Esophagus squamous epithelium (tissue), 5 donors: ENCODE data around the gene C1orf21. TPM values are rescaled to one million over a fixed set of nuclear protein-coding genes. Genes with fewer than 3 reads are reported as not detected.

Experiments used
- DNase-seq: peaks from one replicate; lab custom pipeline; 2025; lab: John Stamatoyannopoulos, UW
- H3K27ac ChIP-seq, 4 donors: fragments of 200-600 bp; sonication (generic); one replicate each; pipeline ENCODE4 v1.5.1; 2016 to 2019; ENCODE audit warnings: mild to moderate bottlenecking in 1 of 4
- H3K27me3 ChIP-seq, 4 donors: fragments of 200-600 bp; sonication (generic); 1 replicate in 3 of 4; 2 replicates in 1 of 4; pipeline versions ENCODE4 v1.5.1 to v1.6.0; 2017 to 2021; ENCODE audit warnings: antibody characterized with exemption in 1 of 4
- H3K36me3 ChIP-seq, 3 donors: fragments of 200-600 bp; sonication (generic); one replicate each; pipeline ENCODE4 v1.5.1; 2016 to 2019
- H3K4me1 ChIP-seq, 3 donors: fragments of 200-600 bp; sonication (generic); one replicate each; pipeline ENCODE4 v1.5.1; 2017 to 2019
- H3K4me3 ChIP-seq, 4 donors: fragments of 200-600 bp; sonication (generic); 1 replicate in 3 of 4; 2 replicates in 1 of 4; pipeline ENCODE4 v1.5.1; 2016 to 2019; ENCODE audit warnings: mild to moderate bottlenecking in 2 of 4, moderate library complexity in 1 of 4
- H3K9me3 ChIP-seq, 3 donors: fragments of 200-600 bp; sonication (generic); one replicate each; pipeline ENCODE4 v1.5.1; 2016 to 2019
- POLR2A ChIP-seq, 4 donors: fragments of 450-650 bp; IDR thresholded peaks; one replicate each; pipeline ENCODE4 v1.6.1; 2017; ENCODE audit warnings: antibody characterized with exemption in 4 of 4, mild to moderate bottlenecking in 4 of 4, moderate library complexity in 3 of 4
- WGBS, 2 donors: methylation state at CpG; one replicate each; pipeline ENCODE4 v1.1.5; 2018; 5-methylcytosine and 5-hydroxymethylcytosine counted together
- intact Hi-C: fragments of 100-400 bp; cut with DNase I; formaldehyde crosslinking; loops from one replicate; pipeline ENCODE4 v1.15.0; 2022
- total RNA-seq, 4 donors: library from RNA; depleted of rRNA; stranded (reverse); fragments of >200 nt; gene quantifications; one replicate each; pipeline ENCODE4 v1.1.0, GENCODE V29; 2016
- TF ChIP-seq, protein P1 (sequence below), 6 experiments: fragments of 450-650 bp in 4 of 6; fragments of 200-600 bp in 2 of 6; sonication (generic) in 2 of 6; IDR thresholded peaks; one replicate each; pipeline ENCODE4 v1.5.1; 2016 to 2019; ENCODE audit warnings: antibody characterized with exemption in 6 of 6, mild to moderate bottlenecking in 4 of 6, moderate library complexity in 4 of 6
- donor health status: DM: yes; HTN: yes; CAD: no.

The C1orf21 gene
- total RNA-seq, 4 donors from 2014 or later, result 14.6 to 55.7 (median 36.2) TPM

DNA sequence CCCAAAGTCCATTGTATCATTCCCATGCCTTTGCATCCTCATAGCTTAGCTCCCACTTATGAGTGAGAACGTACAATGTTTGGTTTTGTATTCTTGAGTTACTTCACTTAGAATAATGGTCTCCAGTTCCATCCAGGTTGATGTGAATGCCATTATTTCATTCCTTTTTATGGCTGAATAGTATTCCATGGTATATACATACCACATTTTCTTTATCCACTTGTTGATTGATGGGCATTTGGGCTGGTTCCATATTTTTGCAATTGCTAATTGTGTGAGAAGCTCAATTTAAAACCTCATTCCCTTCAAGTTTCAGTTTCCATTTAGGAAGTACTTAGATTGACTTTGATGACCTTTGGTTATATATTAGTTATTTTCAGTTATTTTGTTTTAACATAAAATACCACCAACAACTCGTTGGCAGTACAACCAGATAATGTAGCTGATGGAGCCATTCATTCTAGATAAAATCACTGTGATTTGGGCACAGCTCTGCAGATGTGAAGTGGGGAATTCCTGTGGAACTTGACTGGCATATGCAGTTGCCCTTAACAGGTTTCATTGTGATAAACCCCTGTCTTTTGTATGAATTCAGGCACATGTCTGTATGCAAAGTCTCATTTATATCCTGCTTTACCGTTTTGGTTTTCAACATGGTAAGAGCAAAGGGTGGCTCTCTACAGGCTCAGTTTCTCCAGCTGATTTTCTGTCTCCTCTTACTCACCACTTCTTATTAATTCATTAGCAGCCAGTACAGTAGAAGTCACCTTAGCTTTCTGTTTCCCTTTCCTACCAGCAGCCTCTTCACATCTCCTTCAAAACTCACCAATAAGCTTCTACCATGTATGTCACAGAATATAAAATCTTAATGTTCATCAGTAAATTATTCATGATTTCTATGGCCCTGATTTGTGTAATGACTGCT lies 170.9 kb downstream of the C1orf21 start:
- H3K36me3 ChIP-seq, result no peaks in the 10 kb centered on the region
- TF ChIP-seq POLR2A (IDR thresholded peaks at IDR 0.05), result no peak
- TF ChIP-seq, protein P1, sequence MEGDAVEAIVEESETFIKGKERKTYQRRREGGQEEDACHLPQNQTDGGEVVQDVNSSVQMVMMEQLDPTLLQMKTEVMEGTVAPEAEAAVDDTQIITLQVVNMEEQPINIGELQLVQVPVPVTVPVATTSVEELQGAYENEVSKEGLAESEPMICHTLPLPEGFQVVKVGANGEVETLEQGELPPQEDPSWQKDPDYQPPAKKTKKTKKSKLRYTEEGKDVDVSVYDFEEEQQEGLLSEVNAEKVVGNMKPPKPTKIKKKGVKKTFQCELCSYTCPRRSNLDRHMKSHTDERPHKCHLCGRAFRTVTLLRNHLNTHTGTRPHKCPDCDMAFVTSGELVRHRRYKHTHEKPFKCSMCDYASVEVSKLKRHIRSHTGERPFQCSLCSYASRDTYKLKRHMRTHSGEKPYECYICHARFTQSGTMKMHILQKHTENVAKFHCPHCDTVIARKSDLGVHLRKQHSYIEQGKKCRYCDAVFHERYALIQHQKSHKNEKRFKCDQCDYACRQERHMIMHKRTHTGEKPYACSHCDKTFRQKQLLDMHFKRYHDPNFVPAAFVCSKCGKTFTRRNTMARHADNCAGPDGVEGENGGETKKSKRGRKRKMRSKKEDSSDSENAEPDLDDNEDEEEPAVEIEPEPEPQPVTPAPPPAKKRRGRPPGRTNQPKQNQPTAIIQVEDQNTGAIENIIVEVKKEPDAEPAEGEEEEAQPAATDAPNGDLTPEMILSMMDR (IDR thresholded peaks at IDR 0.05), result no peak
- H3K27me3 ChIP-seq, result no peaks in the 10 kb centered on the region
- no peak for DNase-seq
- peak overlapping the region in 1 of 4 donors; percentile 84 for H3K27ac ChIP-seq
- intact Hi-C loops, result no loop called here
- 58 to 61% methylated on average over 3 of the region's 3 CpGs for WGBS, 2 donors
- peaks cover 16 to 64% (median 17%) of the 10 kb centered on the region in 3 donors for H3K4me1 ChIP-seq
- no peak overlapping the region for H3K4me3 ChIP-seq
- no peaks in the 10 kb centered on the region for H3K9me3 ChIP-seq

DNA sequence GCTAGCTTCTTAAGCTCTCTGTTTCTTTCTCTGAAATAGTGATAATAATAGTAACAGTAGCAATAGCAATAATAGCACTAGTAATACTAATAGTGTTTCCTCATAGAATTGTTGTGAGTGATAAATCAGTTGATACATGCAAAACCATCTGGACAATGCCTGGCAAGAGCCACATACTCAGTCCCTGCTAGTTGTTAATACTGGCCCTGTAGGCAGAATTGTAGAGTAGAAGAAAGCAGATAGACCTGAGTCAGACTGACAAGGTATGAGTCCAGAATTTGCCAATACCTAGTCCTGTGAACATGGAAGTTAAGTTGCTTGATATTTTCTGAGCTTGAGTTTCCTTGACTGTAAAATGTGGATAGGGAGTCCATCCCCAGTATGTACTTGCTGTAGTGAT lies 171.9 kb downstream of the C1orf21 start:
- Histone ChIP-seq H3K4me1 (peaks cover 16 to 72% (median 17%) of the 10 kb centered on the region in 3 donors), H3K27me3 (no peaks in the 10 kb centered on the region), H3K4me3 (no peak overlapping the region), H3K27ac (peak overlapping the region in 2 of 4 donors; percentile 18 to 23), H3K36me3 (no peaks in the 10 kb centered on the region), H3K9me3 (no peaks in the 10 kb centered on the region)
- TF ChIP-seq POLR2A (IDR thresholded peaks at IDR 0.05), result no peak
- TF ChIP-seq, protein P1 (IDR thresholded peaks at IDR 0.05), result no peak
- intact Hi-C loops, result no loop called here
- DNase-seq, result no peak

DNA sequence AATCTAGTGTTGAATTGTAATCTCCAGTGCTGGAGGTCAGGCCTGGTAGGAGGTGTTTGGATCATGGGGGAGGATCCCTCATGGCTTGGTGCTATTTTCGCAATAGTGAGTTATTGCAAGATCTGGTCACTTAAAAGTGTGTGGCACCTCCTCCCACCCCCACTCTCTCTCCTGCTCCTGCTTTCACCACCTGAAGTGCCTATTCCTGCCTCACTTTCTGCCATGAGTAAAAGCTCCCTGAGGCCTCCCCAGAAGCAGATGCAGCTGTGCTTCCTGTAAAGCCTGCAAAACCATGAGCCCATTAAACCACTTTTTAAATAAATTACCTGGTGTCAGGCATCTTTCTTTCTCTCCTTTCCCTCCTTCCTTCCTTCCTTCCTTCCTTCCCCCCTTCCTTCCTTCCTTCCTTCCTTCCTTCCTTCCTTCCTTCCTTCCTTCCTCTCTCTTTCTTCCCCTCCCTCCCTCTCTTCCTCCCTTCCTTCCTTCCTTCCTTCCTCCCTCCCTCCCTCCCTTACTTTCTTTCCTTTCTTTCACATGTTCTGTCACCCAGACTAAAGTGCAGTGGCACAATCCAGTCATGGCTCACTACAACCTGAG lies 172.4 kb downstream of the C1orf21 start:
- 100% methylated on average over 1 of the region's 1 CpG for WGBS, 2 donors
- Histone ChIP-seq H3K36me3 (no peaks in the 10 kb centered on the region), H3K27ac (peak overlapping the region in 1 of 4 donors; percentile 23), H3K9me3 (no peaks in the 10 kb centered on the region), H3K4me3 (no peak overlapping the region), H3K4me1 (peaks cover 16 to 72% (median 17%) of the 10 kb centered on the region in 3 donors), H3K27me3 (no peaks in the 10 kb centered on the region)
- no peak for DNase-seq
- no peak for TF ChIP-seq POLR2A (IDR thresholded peaks at IDR 0.05)
- TF ChIP-seq, protein P1 (IDR thresholded peaks at IDR 0.05), result no peak
- intact Hi-C loops, result no loop called here

DNA sequence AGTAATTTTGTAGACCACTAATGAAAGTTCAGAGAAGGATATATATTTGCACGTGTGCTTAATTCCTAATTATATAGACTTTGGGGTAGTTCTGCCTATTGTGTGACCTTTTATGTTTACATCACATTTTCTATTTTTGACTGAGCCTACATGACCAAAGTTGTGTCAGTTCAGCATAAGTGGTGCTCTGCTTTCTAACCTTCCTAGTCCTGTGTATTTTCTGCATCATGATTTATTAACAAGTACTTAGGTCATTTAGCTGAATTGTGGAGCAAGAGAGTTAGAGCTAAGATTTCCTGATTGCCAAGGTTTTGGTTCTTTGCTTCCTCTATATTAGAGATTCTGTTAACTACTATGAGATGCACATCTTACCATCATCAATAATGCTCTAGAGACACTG lies 176.0 kb downstream of the C1orf21 start:
- H3K27me3 ChIP-seq, result no peaks in the 10 kb centered on the region
- TF ChIP-seq, protein P1 (IDR thresholded peaks at IDR 0.05), result no peak
- no peak for TF ChIP-seq POLR2A (IDR thresholded peaks at IDR 0.05)
- H3K36me3 ChIP-seq, result peaks cover 0 to 14% (median 0%) of the 10 kb centered on the region in 3 donors
- H3K27ac ChIP-seq, result peak overlapping the region in 3 of 4 donors; percentile 44 to 72 (median 64)
- 53 to 68% methylated on average over 1 of the region's 1 CpG for WGBS, 2 donors
- H3K9me3 ChIP-seq, result no peaks in the 10 kb centered on the region
- peaks cover 4 to 47% (median 10%) of the 10 kb centered on the region in 3 donors for H3K4me1 ChIP-seq
- no peak overlapping the region for H3K4me3 ChIP-seq
- no peak for DNase-seq
- intact Hi-C loops, result loop anchor here (10.0 kb wide), 2 partner anchors 178 to 318 kb away; partner anchors contain the start of gene C1orf21

DNA sequence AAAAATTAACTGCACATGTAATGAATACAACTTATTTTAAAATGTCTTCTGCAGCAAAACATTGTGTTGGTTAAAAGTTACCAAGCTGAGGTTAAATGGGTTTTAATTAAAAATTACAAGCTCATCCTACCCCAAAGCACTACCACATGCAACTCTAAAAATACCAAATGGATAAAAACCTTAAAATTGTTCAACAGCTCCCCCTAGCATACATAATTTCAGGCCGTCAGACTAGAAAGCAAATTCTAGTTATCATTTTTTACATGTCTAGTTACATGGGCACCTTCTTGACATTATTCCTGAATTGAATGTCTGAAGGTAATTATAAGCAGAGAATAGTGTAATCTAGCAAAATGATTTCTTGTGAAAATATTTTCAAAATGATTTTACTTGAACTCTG lies 176.5 kb downstream of the C1orf21 start:
- H3K9me3 ChIP-seq, result no peaks in the 10 kb centered on the region
- peak overlapping the region in 1 of 4 donors; percentile 72 for H3K27ac ChIP-seq
- DNase-seq, result no peak
- no peaks in the 10 kb centered on the region for H3K27me3 ChIP-seq
- H3K36me3 ChIP-seq, result peaks cover 0 to 14% (median 0%) of the 10 kb centered on the region in 3 donors
- H3K4me3 ChIP-seq, result no peak overlapping the region
- H3K4me1 ChIP-seq, result peaks cover 4 to 42% (median 10%) of the 10 kb centered on the region in 3 donors
- no peak for TF ChIP-seq POLR2A (IDR thresholded peaks at IDR 0.05)
- TF ChIP-seq, protein P1 (IDR thresholded peaks at IDR 0.05), result peak in 5 of 6 experiments; percentile 39 to 67 (median 48)
- WGBS, 2 donors, result 10% methylated on average over 1 of the region's 1 CpG
- intact Hi-C loops, result loop anchor here (10.0 kb wide), 2 partner anchors 179 to 319 kb away; partner anchors contain the start of gene C1orf21
